ENCODE data around the gene EXOG. TPM values are rescaled to one million over a fixed set of nuclear protein-coding genes. Genes with fewer than 3 reads are reported as not detected.
"Not testable (repeated sequence)": the region's sequence is repeated elsewhere in the genome, so short reads cannot be mapped to it uniquely, and the experiment has no call there.

EXOG gene
- total and polyA plus RNA-seq, 2 experiments from 2014 or later: 6.3 to 7.5 TPM

DNA sequence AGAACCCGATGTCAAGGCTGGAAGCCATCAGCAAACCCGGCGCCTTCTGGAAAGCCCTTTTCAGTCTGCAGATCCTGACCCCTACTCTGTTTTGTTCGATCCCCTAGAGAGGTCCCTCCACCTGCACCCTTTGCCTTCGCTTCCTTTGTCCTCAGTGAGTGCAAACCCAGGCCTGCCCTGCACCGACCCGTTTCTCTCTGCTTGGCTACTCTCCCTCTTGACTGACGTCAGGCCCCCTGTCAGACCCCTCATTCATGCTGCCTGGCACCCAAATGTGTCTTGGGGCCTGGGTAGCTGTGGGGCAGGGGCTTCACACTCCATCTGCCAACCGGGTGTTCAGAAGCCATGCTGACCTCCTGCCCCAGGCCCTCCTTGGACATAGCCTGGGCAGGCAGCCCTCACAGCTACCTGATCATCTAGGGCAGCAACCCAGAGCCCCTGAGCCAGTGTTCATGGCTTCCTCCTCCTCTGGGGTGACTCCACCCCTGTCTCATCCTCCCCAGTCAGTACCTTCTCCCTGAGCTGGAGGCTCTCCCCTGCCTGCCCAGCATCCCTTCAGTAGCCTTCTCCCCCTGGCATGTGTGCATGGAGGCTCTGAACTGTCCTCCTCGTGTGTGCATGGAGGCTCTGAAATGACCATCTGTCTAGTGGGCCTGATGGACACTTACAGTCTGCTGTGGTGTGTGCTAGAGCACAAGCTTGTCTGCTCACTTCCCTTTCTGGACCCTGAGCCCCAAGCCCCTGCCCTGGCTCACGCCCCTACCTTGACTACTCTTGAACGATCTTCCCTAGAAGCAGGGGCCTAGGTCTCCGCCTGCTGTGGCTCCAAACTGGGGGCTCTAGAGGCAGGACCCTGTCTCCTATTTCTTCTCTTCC, 69.4 kb downstream of the EXOG start:
- no peaks in the 10 kb centered on the region for H3K27me3 ChIP-seq
- H3K79me2 ChIP-seq: no peaks in the 10 kb centered on the region
- H3K27ac ChIP-seq: no peak overlapping the region
- no peak overlapping the region for H3K4me2 ChIP-seq
- DNase-seq (ENCODE audit: low spot score): no peak
- H3K36me3 ChIP-seq (replicated peaks; ENCODE audit: insufficient read depth, low read depth): no peaks in the 10 kb centered on the region
- TF ChIP-seq, protein P1, sequence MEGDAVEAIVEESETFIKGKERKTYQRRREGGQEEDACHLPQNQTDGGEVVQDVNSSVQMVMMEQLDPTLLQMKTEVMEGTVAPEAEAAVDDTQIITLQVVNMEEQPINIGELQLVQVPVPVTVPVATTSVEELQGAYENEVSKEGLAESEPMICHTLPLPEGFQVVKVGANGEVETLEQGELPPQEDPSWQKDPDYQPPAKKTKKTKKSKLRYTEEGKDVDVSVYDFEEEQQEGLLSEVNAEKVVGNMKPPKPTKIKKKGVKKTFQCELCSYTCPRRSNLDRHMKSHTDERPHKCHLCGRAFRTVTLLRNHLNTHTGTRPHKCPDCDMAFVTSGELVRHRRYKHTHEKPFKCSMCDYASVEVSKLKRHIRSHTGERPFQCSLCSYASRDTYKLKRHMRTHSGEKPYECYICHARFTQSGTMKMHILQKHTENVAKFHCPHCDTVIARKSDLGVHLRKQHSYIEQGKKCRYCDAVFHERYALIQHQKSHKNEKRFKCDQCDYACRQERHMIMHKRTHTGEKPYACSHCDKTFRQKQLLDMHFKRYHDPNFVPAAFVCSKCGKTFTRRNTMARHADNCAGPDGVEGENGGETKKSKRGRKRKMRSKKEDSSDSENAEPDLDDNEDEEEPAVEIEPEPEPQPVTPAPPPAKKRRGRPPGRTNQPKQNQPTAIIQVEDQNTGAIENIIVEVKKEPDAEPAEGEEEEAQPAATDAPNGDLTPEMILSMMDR (IDR thresholded peaks at IDR 0.05; ENCODE audit: poor library complexity): no peak
- TF ChIP-seq EZH2 (IDR thresholded peaks at IDR 0.05; ENCODE audit: borderline replicate concordance) (no peak), EZH2phosphoT487 (IDR thresholded peaks at IDR 0.05; ENCODE audit: low read depth, severe bottlenecking, unreplicated experiment) (no peak)
- no peaks in the 10 kb centered on the region for H3K9me3 ChIP-seq (ENCODE audit: low read depth)
- H3K9me2 ChIP-seq (replicated peaks; ENCODE audit: insufficient read depth): no peaks in the 10 kb centered on the region
- no peaks in the 10 kb centered on the region for H3K4me1 ChIP-seq (ENCODE audit: insufficient read depth)
- 91% methylated on average over 13 of the region's 13 CpGs for WGBS (ENCODE audit: low lambda C conversion rate, missing lambda C conversion rate)
- no peak overlapping the region for H2AFZ ChIP-seq
- no peaks in the 10 kb centered on the region for H4K20me1 ChIP-seq (ENCODE audit: insufficient read depth, poor library complexity, severe bottlenecking)
- no peak overlapping the region for H3K4me3 ChIP-seq

DNA sequence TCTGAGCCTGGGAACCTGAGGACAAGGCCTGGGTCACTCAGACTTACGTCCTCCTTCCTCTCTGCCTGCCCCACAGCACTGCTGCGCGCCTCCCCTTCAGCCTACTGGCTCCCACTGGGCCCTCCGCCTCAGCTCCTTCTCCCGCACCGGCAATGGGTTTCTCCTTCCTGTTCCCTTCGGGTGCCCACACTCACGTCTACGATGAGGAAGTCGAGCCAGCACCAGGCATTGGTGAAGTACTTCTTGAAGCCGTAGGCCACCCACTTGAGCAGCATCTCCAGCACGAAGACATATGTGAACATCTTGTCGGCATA, 70.0 kb downstream of the EXOG start:
- no peaks in the 10 kb centered on the region for H3K4me1 ChIP-seq (ENCODE audit: insufficient read depth)
- no peak overlapping the region for H3K4me2 ChIP-seq
- no peaks in the 10 kb centered on the region for H3K9me3 ChIP-seq (ENCODE audit: low read depth)
- no peak overlapping the region for H2AFZ ChIP-seq
- H3K9me2 ChIP-seq (replicated peaks; ENCODE audit: insufficient read depth): no peaks in the 10 kb centered on the region
- no peaks in the 10 kb centered on the region for H3K36me3 ChIP-seq (replicated peaks; ENCODE audit: insufficient read depth, low read depth)
- 97% methylated on average over 13 of the region's 13 CpGs for WGBS (ENCODE audit: low lambda C conversion rate, missing lambda C conversion rate)
- no peak for DNase-seq (ENCODE audit: low spot score)
- no peaks in the 10 kb centered on the region for H4K20me1 ChIP-seq (ENCODE audit: insufficient read depth, poor library complexity, severe bottlenecking)
- H3K27me3 ChIP-seq: no peaks in the 10 kb centered on the region
- no peak overlapping the region for H3K4me3 ChIP-seq
- H3K27ac ChIP-seq: no peak overlapping the region
- TF ChIP-seq, protein P1 (IDR thresholded peaks at IDR 0.05; ENCODE audit: poor library complexity): no peak
- TF ChIP-seq EZH2phosphoT487 (IDR thresholded peaks at IDR 0.05; ENCODE audit: low read depth, severe bottlenecking, unreplicated experiment): no peak
- TF ChIP-seq EZH2 (IDR thresholded peaks at IDR 0.05; ENCODE audit: borderline replicate concordance): no peak
- H3K79me2 ChIP-seq: no peaks in the 10 kb centered on the region

DNA sequence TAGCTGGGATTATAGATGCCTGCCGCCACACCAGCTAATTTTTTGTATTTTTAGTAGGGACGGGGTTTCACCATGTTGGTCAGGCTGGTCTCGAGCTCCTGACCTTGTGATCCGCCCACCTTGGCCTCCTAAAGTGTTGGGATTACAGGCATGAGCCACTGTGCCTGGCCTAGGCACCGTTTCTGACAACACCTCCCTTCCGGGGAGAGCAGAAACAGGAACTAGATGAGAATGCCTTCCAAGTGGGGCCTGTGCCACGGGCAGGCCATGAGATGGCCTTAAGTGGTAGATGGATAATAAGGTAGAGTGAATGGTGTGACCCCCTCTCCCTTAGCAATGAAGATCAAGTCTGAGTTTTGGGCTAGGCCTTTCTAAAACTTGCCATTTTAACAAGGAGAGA, 70.7 kb downstream of the EXOG start:
- H3K79me2 ChIP-seq; H4K20me1 ChIP-seq (ENCODE audit: insufficient read depth, poor library complexity, severe bottlenecking); DNase-seq (ENCODE audit: low spot score); H3K36me3 ChIP-seq (replicated peaks; ENCODE audit: insufficient read depth, low read depth); H2AFZ ChIP-seq; H3K27me3 ChIP-seq; H3K9me3 ChIP-seq (ENCODE audit: low read depth); H3K9me2 ChIP-seq (replicated peaks; ENCODE audit: insufficient read depth); H3K4me1 ChIP-seq (ENCODE audit: insufficient read depth); H3K4me2 ChIP-seq; H3K27ac ChIP-seq; H3K4me3 ChIP-seq: not testable (repeated sequence)
- 93% methylated on average over 7 of the region's 7 CpGs for WGBS (ENCODE audit: low lambda C conversion rate, missing lambda C conversion rate)

DNA sequence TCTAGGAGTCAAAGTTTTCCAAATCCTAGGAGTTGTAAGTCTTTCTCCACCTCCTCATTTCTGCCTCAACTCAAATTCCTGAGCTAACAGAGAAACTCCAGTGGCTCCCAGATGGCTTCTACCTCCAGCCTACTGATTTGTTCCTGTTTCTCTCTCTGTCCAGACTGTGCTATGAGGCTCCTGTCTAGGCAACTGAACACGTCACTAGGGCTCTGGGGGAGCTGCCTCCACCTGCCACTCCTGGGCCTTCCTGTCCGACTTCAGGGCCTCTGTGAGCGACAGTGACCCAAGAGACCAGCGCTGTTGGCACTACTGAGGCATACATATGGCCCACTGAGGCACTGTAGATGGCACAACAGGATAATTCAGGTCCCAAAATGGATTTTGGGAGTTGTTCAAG, 71.4 kb downstream of the EXOG start:
- no peak for DNase-seq (ENCODE audit: low spot score)
- no peaks in the 10 kb centered on the region for H3K79me2 ChIP-seq
- H3K27me3 ChIP-seq: no peaks in the 10 kb centered on the region
- H4K20me1 ChIP-seq (ENCODE audit: insufficient read depth, poor library complexity, severe bottlenecking): no peaks in the 10 kb centered on the region
- H3K9me3 ChIP-seq (ENCODE audit: low read depth): no peaks in the 10 kb centered on the region
- WGBS (ENCODE audit: low lambda C conversion rate, missing lambda C conversion rate): 89% methylated on average over 4 of the region's 4 CpGs
- TF ChIP-seq, protein P1 (IDR thresholded peaks at IDR 0.05; ENCODE audit: poor library complexity): no peak
- no peak for TF ChIP-seq EZH2 (IDR thresholded peaks at IDR 0.05; ENCODE audit: borderline replicate concordance)
- H3K27ac ChIP-seq: no peak overlapping the region
- no peaks in the 10 kb centered on the region for H3K9me2 ChIP-seq (replicated peaks; ENCODE audit: insufficient read depth)
- H3K4me2 ChIP-seq: no peak overlapping the region
- no peak overlapping the region for H3K4me3 ChIP-seq
- no peaks in the 10 kb centered on the region for H3K4me1 ChIP-seq (ENCODE audit: insufficient read depth)
- H3K36me3 ChIP-seq (replicated peaks; ENCODE audit: insufficient read depth, low read depth): no peaks in the 10 kb centered on the region
- no peak overlapping the region for H2AFZ ChIP-seq
